Ascending aorta (tissue), 2 donors: ENCODE results near the gene ZEB2. TPM values are rescaled to one million over a fixed set of nuclear protein-coding genes. Genes with fewer than 3 reads are reported as not detected.

Source experiments
- DNase-seq, 2 donors: peaks; one replicate each; pipeline ENCODE4 v3.0.0-alpha.2; 2019; ENCODE audit warnings: low spot score in 2 of 2
- H3K27ac ChIP-seq, 2 donors: fragments of 200-600 bp; sonication (generic); one replicate each; pipeline ENCODE4 v1.5.1; 2016 to 2017; ENCODE audit warnings: mild to moderate bottlenecking in 1 of 2
- H3K27me3 ChIP-seq: fragments of 200-600 bp; sonication (generic); one replicate; pipeline ENCODE4 v1.5.1; 2017
- H3K36me3 ChIP-seq, 2 donors: fragments of 200-600 bp; sonication (generic); one replicate each; pipeline ENCODE4 v1.5.1; 2016
- H3K4me1 ChIP-seq, 2 donors: fragments of 200-600 bp; sonication (generic); one replicate each; pipeline ENCODE4 v1.5.1; 2016 to 2017; ENCODE audit warnings: mild to moderate bottlenecking in 1 of 2
- H3K4me3 ChIP-seq, 2 donors: fragments of 200-600 bp; sonication (generic); one replicate each; pipeline ENCODE4 v1.5.1; 2016 to 2017; ENCODE audit warnings: mild to moderate bottlenecking in 1 of 2
- H3K9me3 ChIP-seq, 2 donors: fragments of 200-600 bp; sonication (generic); one replicate each; pipeline ENCODE4 v1.5.1; 2016
- intact Hi-C: fragments of 100-400 bp; cut with DNase I; formaldehyde crosslinking; loops from one replicate; pipeline ENCODE4 v1.15.1; 2023
- total RNA-seq: library from RNA; depleted of rRNA; stranded (reverse); fragments of >200 nt; gene quantifications from one replicate; pipeline ENCODE4 v1.1.0, GENCODE V29; 2016
- TF ChIP-seq, protein P1 (sequence below), 3 experiments: fragments of 200-600 bp in 2 of 3; fragments of 450-650 bp in 1 of 3; sonication (generic) in 2 of 3; IDR thresholded peaks; one replicate each; pipeline ENCODE4 v1.5.1; 2016 to 2019; ENCODE audit warnings: antibody characterized with exemption in 3 of 3, mild to moderate bottlenecking in 1 of 3, moderate library complexity in 1 of 3

ZEB2 gene
- total RNA-seq, 1 donor from 2014 or later = 74.6 TPM

DNA sequence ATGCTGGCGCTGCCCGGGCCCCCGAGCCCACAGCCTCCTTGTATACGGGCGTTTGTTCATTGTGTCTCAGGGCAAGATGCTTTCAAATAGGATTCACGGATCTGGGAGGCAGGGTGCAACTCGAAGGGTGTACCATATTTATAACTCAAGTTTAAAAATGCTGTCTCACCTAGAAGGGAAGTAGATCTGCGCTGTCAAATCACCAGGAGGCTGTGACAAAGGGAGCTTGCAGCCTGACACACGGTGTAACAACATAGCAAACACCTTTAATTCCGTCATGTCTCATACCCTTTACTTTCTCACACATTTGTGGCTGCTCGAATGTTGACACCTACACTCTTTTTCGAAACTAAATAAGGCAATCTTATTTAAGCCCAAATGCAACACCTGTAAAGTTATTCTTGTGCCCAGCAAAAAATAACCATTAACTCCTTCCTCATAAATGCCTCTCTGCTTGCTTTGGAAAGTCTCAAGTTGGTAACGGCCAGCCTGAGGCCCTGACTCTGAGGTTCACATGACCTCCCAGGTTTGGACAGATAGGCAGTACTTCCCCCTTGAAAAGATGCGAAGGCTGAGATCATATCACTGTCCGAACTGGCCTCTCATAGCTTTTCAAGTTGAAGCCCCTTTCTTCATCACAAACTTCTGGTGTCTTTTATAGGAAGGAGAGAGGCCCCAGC lies 11.6 kb downstream of the ZEB2 start:
- TF ChIP-seq, protein P1, sequence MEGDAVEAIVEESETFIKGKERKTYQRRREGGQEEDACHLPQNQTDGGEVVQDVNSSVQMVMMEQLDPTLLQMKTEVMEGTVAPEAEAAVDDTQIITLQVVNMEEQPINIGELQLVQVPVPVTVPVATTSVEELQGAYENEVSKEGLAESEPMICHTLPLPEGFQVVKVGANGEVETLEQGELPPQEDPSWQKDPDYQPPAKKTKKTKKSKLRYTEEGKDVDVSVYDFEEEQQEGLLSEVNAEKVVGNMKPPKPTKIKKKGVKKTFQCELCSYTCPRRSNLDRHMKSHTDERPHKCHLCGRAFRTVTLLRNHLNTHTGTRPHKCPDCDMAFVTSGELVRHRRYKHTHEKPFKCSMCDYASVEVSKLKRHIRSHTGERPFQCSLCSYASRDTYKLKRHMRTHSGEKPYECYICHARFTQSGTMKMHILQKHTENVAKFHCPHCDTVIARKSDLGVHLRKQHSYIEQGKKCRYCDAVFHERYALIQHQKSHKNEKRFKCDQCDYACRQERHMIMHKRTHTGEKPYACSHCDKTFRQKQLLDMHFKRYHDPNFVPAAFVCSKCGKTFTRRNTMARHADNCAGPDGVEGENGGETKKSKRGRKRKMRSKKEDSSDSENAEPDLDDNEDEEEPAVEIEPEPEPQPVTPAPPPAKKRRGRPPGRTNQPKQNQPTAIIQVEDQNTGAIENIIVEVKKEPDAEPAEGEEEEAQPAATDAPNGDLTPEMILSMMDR (IDR thresholded peaks at IDR 0.05) = no peak
- intact Hi-C loops = no loop called here

DNA sequence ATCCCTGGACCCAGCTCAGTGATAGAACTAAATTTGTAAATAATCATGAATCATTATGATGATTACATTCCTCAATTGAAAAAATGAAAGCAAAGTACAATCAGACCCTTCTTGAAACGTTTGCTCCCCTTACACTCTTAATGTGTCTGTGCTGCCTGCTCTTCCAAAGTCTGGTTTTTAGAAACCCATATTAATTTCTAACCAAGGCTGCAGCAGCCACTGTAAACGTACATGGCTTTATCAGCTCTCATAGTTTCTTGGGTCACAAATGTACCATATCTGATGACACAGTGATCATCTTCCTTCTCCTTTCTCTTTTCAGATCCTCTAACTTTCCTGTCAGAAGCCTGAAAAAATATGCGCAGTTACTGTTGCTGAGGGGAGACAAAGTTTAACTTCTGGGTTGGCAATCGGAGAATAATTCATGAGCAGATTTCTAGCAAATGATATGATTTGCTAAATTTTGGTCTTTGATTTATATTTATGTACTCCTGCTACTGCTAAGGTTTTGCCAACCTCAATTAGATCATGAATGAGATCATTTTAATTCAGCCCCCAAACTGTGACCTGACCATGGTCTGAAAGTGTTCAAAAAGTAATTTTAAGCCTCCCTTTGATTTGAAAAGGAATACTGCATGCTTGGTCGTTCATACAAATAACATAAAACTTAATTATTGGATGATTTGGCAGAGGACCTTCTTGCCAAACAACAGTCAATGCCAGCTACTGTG lies 12.3 kb downstream of the ZEB2 start:
- H3K36me3 ChIP-seq = no peaks in the 10 kb centered on the region
- no peaks in the 10 kb centered on the region for H3K9me3 ChIP-seq
- H3K4me1 ChIP-seq = peaks cover 0 to 52% of the 10 kb centered on the region in 2 donors
- TF ChIP-seq, protein P1 (IDR thresholded peaks at IDR 0.05) = no peak
- H3K27ac ChIP-seq = peak overlapping the region; percentile 99 to 100
- peak overlapping the region; percentile 14 to 85 for H3K4me3 ChIP-seq
- H3K27me3 ChIP-seq = no peaks in the 10 kb centered on the region
- intact Hi-C loops = no loop called here
- DNase-seq = no peak

More for the DNA sequence above, 11.6 kb downstream of the ZEB2 start:
- Histone ChIP-seq H3K36me3 (no peaks in the 10 kb centered on the region), H3K4me3 (peak overlapping the region; percentile 33 to 85), H3K4me1 (peaks cover 0 to 49% of the 10 kb centered on the region in 2 donors), H3K27ac (peak overlapping the region; percentile 99 to 100), H3K27me3 (no peaks in the 10 kb centered on the region), H3K9me3 (no peaks in the 10 kb centered on the region)
- no peak for DNase-seq

DNA sequence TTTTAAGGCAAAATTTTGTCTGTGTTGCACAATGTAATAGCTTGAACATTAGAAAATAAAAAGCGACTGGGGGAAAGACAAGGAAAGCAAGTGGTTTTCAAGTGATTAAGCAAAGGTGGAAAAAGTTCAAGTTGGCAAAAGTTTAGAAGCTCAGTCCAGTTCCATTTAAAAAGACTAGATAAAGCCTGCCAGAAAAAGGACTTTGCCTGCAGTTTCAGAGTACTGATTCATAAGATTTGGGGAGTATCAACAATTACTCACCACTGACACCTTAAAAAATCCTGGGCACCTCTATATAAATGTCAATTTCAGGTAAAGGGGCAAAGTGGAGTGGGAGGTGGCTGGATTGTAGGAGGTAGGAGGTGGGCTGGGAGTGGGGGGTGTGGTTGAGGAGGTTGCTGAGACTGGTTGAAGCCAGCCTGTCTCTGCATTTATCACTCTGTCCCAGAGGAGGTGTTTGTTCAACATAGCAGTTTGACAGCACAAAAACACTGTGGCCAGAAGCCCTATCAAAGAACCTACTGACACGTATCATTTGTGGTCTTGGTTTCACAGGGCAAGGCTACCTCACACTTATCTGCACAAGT lies 14.6 kb downstream of the ZEB2 start:
- Histone ChIP-seq H3K27me3 (no peaks in the 10 kb centered on the region), H3K9me3 (no peaks in the 10 kb centered on the region), H3K27ac (peak overlapping the region; percentile 99 to 100), H3K4me3 (peak overlapping the region in 1 of 2 donors; percentile 85), H3K4me1 (peaks cover 0 to 59% of the 10 kb centered on the region in 2 donors), H3K36me3 (no peaks in the 10 kb centered on the region)
- DNase-seq = no peak
- TF ChIP-seq, protein P1 (IDR thresholded peaks at IDR 0.05) = no peak
- intact Hi-C loops = no loop called here

DNA sequence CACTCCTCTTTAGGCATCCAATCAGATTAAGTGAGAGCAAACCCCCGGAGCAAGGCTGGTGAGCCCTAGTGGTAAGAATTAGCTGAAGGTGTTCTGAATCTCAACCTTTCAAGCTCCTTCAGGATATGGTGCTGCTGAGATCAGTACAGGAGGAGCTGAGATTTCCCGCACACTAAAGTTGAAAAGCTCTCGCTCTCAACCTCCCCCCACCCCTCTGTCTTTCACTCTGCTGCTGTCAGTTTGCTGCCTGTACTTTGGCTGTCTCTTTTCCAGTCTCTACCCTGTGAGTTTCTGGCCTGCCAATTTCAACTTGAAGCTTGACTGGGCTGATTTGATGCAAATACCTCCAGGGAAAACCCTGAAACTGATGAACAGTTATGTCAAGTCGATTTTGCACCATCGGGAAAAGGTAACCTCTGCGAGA lies 15.7 kb downstream of the ZEB2 start:
- H3K27me3 ChIP-seq = no peaks in the 10 kb centered on the region
- H3K9me3 ChIP-seq = no peaks in the 10 kb centered on the region
- no peak for DNase-seq
- H3K4me1 ChIP-seq = peaks cover 0 to 53% of the 10 kb centered on the region in 2 donors
- H3K4me3 ChIP-seq = peak overlapping the region; percentile 34 to 85
- peak overlapping the region; percentile 99 to 100 for H3K27ac ChIP-seq
- intact Hi-C loops = no loop called here
- H3K36me3 ChIP-seq = no peaks in the 10 kb centered on the region
- TF ChIP-seq, protein P1 (IDR thresholded peaks at IDR 0.05) = no peak

DNA sequence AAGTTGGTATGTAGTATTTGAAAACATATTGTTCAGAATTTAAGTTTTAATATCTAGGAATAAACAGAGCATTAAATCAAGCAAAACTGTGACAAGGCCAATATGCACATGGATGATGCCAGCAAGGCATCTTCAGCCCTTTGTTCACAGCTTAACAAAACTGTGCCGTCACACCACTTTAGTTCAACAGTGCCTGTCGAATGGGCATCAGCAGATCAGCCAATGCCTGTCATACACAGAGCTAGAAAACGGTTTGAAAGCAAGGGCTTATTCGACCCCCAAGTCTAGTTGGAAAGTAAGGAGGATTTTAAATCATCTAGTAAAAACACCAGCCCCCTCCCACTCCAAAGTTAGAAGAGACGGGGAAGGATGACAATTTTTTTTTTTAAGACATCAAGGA lies 16.7 kb downstream of the ZEB2 start:
- intact Hi-C loops = no loop called here
- no peak for DNase-seq
- Histone ChIP-seq H3K9me3 (no peaks in the 10 kb centered on the region), H3K36me3 (no peaks in the 10 kb centered on the region), H3K27me3 (no peaks in the 10 kb centered on the region), H3K27ac (peak overlapping the region; percentile 61 to 64), H3K4me3 (peak overlapping the region in 1 of 2 donors; percentile 23), H3K4me1 (peaks cover 0 to 51% of the 10 kb centered on the region in 2 donors)
- TF ChIP-seq, protein P1 (IDR thresholded peaks at IDR 0.05) = no peak
